Femur (tissue), 1 donor: Measurements from ENCODE around the gene NEK10.
A peak's percentile ranks its signal among the peaks of the same experiment; 100 is the strongest.
"Not testable (repeated sequence)": the region's sequence is repeated elsewhere in the genome, so short reads cannot be mapped to it uniquely, and the experiment has no call there.

Source experiments
- DNase-seq: peaks from one replicate; pipeline ENCODE4 v3.0.0-alpha.2; 2017

NEK10 gene

GRCh38 chr3:27368831-27369607 lies at the start of gene NEK10:
NEK10 (minus strand) TSS chr3:27369383; CDS start chr3:27352882, 16,501 bp downstream.
- peak; percentile 95 for DNase-seq

GRCh38 chr3:27415202-27415601 lies 46.0 kb upstream of the NEK10 start:
- DNase-seq: no peak

- DNase-seq: no peak
These were observed 23.9 kb upstream of the NEK10 start for GRCh38 chr3:27392950-27393679.

GRCh38 chr3:27392414-27392813 lies 23.2 kb upstream of the NEK10 start:
- not testable (repeated sequence) for DNase-seq

- no peak for DNase-seq
These were observed 22.6 kb upstream of the NEK10 start for GRCh38 chr3:27391796-27392195.

GRCh38 chr3:27387625-27388024 lies 18.4 kb upstream of the NEK10 start:
- no peak for DNase-seq

GRCh38 chr3:27385504-27385903 lies 16.3 kb upstream of the NEK10 start:
- DNase-seq: no peak

- DNase-seq: no peak
These were observed 15.0 kb upstream of the NEK10 start for GRCh38 chr3:27384191-27384590.

- no peak for DNase-seq
These were observed 11.5 kb upstream of the NEK10 start for GRCh38 chr3:27380433-27381357.

- no peak for DNase-seq
These were observed 9.1 kb upstream of the NEK10 start for GRCh38 chr3:27378331-27378730.

GRCh38 chr3:27376109-27376772 lies 7.1 kb upstream of the NEK10 start:
- no peak for DNase-seq

- no peak for DNase-seq
These were observed 3.1 kb downstream of the NEK10 start for GRCh38 chr3:27366062-27366591.

GRCh38 chr3:27360113-27361078 lies 8.8 kb downstream of the NEK10 start:
- no peak for DNase-seq

- no peak for DNase-seq
These were observed 10.8 kb downstream of the NEK10 start for GRCh38 chr3:27358372-27358771.

- no peak for DNase-seq
These were observed 11.4 kb downstream of the NEK10 start for GRCh38 chr3:27357665-27358258.

GRCh38 chr3:27356976-27357375 lies 12.2 kb downstream of the NEK10 start:
- no peak for DNase-seq

- DNase-seq: no peak
These were observed 14.5 kb downstream of the NEK10 start for GRCh38 chr3:27354588-27355203.

GRCh38 chr3:27354161-27354560 lies 15.0 kb downstream of the NEK10 start:
- no peak for DNase-seq

- no peak for DNase-seq
These were observed 16.0 kb downstream of the NEK10 start for GRCh38 chr3:27353221-27353620.

GRCh38 chr3:27352047-27352446 lies 17.1 kb downstream of the NEK10 start:
- no peak for DNase-seq
